HG02885 (cell line): ENCODE data around the gene CAPN9.
"Not testable (repeated sequence)": the region's sequence is repeated elsewhere in the genome, so short reads cannot be mapped to it uniquely, and the experiment has no call there.

Experiments
- ATAC-seq: cut with Tn5 transposase; IDR thresholded peaks from one replicate; pipeline ENCODE4 v1.9.1; 2021; ENCODE audit warnings: mild to moderate bottlenecking; ENCODE audit not compliant: unreplicated experiment, poor library complexity

Gene CAPN9

DNA sequence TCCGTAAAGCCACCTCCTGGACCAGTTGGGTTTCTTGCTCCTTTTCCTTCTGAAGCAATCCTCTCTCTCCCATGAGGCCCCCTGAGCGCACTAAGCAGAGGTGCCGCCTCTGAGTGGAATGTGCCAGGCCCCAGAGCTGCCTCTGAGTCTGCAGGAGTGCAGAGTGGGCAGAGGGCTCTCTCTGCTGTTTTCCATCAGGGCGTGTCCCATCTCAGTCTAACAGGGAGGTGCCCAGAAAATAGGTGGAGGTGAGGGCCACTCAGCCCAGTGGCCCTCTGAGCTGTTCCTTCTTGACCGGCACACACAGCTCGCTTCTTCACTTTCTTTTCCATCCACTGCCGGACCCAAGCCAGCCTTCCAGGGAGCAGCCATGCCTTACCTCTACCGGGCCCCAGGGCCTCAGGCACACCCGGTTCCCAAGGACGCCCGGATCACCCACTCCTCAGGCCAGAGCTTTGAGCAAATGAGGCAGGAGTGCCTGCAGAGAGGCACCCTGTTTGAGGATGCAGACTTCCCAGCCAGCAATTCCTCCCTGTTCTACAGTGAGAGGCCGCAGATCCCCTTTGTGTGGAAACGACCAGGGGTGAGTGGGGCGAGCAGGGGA, at the start of gene CAPN9:
Gene CAPN9, plus strand, starts transcription at position 262 of the 604 bp plus-strand sequence. Its CDS starts 109 bp downstream, at position 371.
- ATAC-seq = no peak

DNA sequence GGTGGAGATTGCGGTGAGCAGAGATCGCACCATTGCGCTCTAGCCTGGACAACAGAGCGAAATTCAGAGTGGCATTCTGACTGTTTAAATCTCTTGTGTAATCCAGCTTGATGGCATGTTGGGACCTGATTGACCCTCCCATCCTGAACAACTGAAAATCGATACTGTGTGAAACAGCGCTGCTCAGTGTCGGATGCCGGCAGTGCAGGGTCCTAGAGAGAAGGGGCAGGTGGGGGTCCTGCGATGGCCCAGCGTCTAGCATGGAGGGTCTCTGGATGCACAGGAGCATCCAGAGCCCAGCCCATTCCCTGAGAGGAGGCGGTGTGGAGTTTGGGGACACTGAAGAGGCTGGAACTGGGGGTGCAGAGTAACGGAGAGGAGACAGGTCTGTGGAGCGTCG, 49.1 kb upstream of the CAPN9 start:
- ATAC-seq = no peak

DNA sequence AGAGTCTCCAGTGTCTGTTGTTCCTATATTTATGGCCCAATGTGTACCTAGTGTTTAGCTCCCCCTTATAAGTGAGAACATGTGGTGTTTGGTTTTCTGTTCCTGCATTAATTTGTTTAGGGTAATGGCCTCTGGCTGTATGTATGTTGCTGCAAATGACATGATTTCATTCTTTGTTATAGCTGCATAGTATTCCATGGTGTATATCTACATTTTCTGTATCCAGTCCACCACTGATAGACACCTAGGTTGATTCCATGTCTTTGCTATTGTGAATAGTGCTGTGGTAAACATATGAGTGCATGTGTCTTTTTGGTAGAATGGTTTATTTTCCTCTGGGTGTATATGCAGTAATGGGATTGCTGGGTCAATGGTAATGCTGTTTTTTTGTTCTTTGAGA, 48.2 kb upstream of the CAPN9 start:
- ATAC-seq = not testable (repeated sequence)

DNA sequence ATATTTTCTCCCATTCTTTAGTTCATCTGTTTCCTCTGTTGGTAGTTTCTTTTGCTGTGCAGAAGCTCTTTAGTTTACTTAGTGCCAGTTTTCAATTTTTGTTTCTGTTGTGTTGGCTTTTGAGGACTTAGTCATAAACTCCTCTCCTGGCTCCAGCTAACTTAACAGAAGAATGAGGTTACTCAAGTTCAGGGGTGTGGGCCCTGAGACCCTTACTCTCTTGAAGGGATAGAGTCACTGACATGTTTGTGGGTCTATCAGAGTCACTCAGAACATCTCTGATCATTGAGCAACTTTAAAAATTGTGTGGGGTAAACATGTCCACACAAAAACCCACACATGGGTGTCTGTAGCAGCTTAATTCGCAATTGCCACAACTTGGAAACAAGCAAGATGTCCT, 47.5 kb upstream of the CAPN9 start:
- no peak for ATAC-seq

DNA sequence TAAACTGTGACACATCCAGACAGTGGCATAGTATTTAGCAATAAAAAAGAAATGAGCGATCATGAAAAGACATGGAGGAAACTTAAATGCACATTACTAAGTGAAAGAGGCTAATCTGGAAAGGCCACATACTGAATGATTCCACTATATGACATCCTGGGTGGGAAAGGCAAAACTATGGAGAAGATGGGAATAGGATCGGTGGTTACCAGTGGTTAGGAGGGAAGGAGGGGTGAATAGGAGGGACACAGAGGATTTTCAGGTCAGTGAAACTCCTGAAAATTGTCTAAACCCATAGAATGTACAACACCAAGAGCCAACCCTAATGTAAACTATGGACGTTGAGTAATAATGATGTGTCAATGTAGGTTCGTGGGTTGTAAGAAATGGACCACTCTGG, 47.1 kb upstream of the CAPN9 start:
- no peak for ATAC-seq

DNA sequence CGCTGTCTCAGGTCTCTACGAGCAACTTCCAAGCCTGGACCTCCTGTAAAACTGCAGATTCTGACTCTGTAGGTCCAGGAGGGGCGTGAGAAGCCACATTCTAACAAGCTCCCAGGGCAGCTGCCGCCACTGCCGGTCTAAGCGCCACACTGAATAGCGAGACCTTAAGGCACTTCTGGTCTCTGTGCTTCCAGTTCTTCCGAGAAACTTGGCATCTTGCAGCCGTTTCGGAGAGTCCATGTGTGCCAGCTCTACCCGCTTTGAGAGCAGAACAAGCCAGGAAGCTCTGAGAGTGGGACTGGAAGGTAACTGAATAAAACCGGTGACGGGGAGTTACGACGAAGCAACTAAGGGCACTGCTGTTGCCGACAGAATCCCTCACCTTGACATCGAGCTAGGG, 45.8 kb upstream of the CAPN9 start:
- ATAC-seq = no peak

DNA sequence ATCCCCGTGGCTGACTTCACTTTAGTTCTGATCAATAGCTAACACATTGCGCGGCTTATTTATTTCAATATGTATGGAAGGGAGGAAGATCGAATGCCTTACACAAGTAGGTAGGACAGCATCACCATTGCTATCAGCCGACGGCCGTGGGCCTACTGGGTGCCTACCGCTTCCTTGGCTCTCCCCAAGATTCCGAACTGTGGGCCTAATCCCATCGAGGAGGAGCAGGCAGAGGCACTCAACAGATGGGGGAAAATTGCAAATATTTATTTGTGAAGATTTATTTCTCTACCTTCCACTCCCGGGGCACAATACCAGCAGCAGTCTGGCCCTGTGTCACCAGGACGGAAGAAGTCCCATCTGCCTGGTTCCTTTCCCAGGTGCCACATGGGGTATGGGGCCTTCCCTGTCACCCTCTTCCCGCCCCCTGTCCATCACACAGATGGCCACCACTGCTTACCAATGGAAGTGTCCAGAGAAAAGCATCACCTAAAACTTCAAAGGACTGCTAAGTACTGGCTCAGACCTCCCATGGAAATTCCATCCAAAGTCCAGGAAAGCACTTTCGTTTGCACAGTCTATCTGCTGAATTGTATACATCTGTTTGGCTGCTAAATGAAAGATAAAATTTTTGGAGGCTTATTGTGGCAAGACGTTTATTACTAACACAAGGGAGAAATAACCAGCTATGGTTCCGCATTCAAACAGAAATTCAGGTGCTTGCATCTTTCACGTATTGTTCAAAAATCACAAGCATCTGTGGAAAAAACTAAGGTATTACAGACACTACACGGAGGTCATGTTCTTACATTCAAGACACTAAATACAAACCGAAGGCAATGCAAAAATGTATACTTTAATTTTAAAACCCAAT, 45.1 kb upstream of the CAPN9 start:
- ATAC-seq = no peak

GRCh38 chr1:230702934-230703678, 44.1 kb upstream of the CAPN9 start:
- no peak for ATAC-seq

DNA sequence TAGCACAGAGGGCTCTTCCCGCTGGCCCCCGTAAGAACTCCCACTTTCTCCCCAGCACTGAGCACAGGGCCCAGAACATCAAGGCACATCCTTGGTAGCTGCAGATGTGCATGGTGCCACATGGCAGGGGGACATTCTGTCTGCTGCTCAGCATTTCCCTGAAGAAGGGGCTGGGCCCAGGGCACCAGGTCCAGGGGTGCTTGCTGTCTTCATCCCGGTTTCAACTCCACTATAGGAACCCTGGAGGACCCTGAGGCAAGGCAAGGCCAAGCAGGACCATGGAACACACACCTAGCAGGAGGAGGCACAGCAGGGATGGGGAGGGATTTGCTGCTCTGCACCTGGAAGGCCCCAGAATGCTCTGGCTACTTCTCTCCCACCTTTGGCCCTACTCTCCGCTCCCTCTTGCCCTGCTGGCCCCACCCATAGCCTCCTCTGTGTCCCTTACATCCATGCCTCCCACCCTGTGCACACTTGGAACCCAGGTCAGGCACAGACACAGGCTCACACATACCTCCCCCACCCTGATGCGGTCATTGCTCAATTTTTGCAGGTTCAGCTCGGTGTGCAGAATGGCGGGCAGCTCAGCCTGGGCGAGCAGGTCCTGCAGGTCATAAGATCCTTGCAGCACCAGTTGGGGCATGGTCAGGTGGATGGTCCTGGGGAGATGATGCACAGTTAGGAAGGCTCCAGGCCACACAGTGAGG, 43.4 kb upstream of the CAPN9 start:
- ATAC-seq = no peak

DNA sequence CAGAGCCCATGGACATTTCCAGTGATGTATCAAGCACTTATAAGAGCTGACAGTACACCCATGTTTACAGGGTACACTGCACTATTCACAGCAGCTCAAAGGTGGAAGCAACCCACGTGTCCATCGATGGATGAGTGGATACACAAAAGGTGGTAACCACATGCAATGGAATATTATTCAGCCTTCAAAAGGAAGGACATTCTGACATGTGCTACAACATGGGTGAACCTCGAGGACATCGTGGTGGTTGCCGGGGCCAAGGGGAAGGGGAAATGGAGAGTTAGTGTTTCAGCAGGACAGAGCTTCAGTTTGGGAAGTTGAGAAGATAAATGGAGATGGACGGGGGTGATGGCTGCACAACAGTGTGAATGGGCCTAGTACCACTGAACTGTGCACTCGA, 42.4 kb upstream of the CAPN9 start:
- ATAC-seq = no peak

- ATAC-seq = no peak
Measured at GRCh38 chr1:230705289-230706019, 41.7 kb upstream of the CAPN9 start.

- no peak for ATAC-seq
Measured at GRCh38 chr1:230706020-230706699, 41.0 kb upstream of the CAPN9 start.

GRCh38 chr1:230706887-230707731, 40.1 kb upstream of the CAPN9 start:
- ATAC-seq = no peak

GRCh38 chr1:230707732-230708630, 39.2 kb upstream of the CAPN9 start:
- ATAC-seq = no peak

- ATAC-seq = no peak
Measured at GRCh38 chr1:230708631-230709580, 38.3 kb upstream of the CAPN9 start.
